SU-DHL-6 (cell line): ENCODE data around the gene VWF.

Experiments
- CTCF ChIP-seq: fragments of 200-600 bp; sonication (generic); IDR thresholded peaks from one replicate; pipeline ENCODE4 v1.5.1; 2017; ENCODE audit warnings: antibody characterized with exemption, mild to moderate bottlenecking, low read length, moderate library complexity; ENCODE audit not compliant: insufficient read depth, poor library complexity, severe bottlenecking
- EZH2phosphoT487 ChIP-seq: fragments of 200-600 bp; sonication (generic), shearing (Covaris generic); conservative IDR thresholded peaks from 2 replicates; pipeline ENCODE4 v1.6.1; 2018; ENCODE audit warnings: mild to moderate bottlenecking, antibody characterized with exemption, low read length, moderate library complexity, mixed read lengths

DNA sequence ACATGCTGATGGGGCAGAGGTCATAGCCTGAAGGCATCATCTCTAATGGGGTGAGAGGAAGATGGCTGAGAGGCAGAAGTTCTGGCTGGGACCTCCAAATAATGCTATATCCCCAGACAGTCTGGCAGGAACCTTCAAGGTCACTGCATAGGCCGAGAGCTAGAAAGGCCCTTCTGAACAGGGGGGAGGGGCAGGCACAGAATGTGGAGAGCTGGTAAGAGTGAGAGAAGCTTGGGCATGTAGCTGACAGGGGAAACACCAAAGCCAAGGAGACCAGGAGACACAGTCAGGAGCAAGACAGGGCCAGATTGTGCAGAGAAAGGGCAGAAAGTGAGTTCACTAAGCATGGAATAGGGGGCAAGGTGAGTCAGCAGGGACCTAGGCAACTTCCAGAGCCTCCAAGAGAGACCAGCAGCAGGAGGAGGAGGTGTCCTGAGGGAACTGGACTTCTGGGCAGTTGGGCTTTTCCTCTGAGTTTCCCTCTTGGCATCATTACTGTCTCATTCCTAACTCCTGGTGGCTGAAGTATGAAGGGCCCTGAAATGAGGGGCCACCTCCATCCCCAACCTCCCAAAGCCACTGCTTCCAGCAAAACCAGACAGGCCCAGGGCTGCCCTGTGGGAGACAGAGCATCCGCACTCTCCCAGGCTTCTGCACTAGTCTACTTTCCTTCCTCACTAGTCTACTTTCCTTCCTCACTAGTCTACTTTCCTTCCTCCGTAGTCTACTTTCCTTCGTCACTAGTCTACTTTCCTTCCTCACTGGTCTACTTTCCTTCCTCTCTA, 196.5 kb downstream of the VWF start:
- TF ChIP-seq CTCF (no peak), EZH2phosphoT487 (no peak)
